T1000 (cell line): Measurements from ENCODE around the gene MTAP.

Source experiments
- DNase-seq: peaks from one replicate; lab custom pipeline; 2025; ENCODE audit warnings: mixed read lengths; lab: John Stamatoyannopoulos, UW

Gene MTAP

DNA sequence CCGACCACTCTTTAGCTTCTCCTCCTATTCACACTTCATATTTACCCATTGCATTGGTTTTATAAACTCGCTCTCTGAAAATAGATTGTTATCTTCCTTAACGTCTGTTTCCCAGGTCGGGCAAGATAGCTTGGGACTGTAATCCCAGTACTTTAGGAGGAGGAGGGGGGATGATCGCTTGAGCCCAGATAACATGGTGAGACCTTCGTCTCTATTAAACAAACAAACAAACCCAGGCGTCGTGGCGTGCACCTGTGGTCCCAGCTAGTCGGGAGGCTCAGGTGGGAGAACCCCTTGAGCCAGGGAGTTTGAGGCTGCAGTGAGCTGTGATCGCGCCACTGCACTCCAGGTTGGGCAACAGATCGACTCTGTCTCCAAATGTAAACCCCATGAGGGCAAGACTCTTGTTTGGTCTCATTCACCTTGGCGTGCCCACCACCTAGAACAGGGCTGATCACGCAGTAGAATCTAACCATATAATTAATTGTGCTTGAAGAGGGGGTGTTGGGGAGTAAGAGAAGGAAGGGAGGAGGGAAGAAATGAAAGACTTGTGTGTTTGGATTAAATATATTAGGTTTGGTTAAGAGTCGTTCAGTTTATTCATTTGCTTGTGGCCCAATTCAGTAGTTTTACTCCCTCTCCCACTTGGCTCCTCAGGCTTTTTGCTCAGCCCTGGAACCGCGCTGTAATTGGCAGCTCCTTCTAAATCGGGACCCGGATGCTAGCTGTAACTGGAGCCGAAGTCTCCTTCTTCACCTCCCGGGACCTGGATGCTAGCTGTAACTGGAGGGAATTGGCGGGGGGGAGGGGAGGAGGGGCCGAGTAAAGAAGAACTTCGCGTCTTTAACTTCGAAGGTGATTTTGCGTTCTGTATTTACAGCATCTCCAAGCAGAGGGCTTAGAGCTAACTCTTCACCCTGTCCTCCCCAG is 166.8 kb downstream of the MTAP start:
- DNase-seq, result no peak

DNA sequence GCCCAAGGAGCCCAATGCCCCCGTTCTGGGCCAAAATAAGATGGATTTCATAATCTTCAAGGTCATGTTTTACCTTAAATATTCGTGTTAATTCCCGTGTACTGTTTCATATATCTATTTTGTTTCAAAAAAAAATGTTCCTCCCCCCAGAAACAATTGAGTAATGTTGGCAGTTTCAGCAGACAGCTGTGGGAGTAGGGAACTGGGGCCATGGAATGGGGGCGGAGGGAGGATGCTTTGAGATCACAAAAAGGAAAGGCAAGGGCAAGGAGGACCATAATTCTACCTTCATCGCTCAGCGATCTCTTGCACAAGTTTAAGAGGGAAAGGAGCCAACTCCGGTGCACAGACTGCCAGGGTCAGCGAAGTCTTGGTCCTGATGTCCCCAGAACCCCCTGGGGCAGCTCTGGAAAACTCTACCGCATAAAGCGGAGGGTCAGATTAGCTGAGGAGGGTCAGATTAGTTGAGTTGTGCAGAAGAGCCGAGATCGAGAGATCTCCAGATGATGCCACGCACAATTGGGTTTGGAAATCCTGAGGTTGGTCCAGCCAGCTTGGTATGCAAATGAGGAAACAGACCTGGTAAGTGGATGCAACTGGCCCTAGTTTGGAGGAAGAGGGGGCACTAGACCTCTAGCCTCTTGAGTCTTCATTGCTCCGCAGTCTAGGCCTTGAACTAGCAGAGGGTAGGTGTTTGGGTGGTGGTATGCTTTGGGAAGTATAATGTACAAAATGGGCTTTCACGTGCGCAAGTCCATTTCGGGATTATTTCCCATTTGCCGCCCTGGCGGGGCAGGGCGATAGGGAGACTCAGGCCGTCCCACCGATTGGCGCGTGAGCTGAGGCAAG is 167.7 kb downstream of the MTAP start:
- DNase-seq, result no peak

DNA sequence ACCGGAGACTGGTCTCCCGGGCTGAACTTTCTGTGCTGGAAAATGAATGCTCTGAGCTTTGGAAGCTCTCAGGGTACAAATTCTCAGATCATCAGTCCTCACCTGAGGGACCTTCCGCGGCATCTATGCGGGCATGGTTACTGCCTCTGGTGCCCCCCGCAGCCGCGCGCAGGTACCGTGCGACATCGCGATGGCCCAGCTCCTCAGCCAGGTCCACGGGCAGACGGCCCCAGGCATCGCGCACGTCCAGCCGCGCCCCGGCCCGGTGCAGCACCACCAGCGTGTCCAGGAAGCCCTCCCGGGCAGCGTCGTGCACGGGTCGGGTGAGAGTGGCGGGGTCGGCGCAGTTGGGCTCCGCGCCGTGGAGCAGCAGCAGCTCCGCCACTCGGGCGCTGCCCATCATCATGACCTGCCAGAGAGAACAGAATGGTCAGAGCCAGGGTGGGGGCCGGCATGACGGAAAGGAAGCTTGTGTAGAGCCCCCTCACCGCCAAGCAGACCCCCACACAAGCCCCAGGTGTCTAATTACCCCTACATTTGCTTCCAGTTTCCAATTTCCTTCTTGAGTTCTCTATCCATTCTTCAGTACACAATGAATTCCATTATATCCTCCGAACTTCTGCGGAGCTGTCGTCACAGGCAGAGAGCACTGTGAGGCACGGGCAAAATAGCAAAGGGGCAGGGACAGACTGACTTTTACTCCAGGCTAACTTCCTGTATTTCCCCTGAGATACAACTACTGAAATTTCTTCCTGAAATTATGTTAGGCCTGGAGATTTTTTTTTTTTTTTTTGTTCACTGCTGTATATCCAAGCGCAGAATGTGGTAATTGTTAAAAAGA is 168.6 kb downstream of the MTAP start:
- DNase-seq, result no peak

DNA sequence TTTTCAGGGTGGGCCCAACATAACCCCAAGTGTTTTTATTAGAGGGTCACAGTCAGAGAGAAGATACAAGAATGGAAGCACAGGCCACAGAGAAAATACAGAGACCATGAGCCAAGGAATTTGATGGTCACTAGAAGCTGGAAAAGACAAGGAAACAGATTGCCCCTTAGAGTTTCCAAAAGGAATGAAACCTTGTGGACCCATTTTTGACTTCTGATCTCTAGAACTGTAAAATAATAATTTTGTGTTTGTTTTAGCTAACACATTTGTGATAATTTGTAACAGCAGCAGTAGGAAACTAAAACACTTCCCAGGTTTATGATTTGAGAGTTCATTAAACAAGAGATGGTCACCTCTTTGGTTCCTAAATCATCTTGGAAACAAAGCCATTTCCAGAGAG is 169.9 kb downstream of the MTAP start:
- DNase-seq, result no peak

DNA sequence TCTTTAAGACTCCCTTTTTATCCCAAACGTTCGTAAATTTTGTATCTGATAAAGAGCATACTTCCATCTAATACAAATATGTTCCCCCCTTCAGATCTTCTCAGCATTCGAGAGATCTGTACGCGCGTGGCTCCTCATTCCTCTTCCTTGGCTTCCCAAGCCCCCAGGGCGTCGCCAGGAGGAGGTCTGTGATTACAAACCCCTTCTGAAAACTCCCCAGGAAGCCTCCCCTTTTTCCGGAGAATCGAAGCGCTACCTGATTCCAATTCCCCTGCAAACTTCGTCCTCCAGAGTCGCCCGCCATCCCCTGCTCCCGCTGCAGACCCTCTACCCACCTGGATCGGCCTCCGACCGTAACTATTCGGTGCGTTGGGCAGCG is 171.9 kb downstream of the MTAP start:
- no peak for DNase-seq

DNA sequence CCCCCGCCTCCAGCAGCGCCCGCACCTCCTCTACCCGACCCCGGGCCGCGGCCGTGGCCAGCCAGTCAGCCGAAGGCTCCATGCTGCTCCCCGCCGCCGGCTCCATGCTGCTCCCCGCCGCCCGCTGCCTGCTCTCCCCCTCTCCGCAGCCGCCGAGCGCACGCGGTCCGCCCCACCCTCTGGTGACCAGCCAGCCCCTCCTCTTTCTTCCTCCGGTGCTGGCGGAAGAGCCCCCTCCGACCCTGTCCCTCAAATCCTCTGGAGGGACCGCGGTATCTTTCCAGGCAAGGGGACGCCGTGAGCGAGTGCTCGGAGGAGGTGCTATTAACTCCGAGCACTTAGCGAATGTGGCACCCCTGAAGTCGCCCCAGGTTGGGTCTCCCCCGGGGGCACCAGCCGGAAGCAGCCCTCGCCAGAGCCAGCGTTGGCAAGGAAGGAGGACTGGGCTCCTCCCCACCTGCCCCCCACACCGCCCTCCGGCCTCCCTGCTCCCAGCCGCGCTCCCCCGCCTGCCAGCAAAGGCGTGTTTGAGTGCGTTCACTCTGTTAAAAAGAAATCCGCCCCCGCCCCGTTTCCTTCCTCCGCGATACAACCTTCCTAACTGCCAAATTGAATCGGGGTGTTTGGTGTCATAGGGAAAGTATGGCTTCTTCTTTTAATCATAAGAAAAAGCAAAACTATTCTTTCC is 172.4 kb downstream of the MTAP start:
- DNase-seq, result peak; percentile 73

DNA sequence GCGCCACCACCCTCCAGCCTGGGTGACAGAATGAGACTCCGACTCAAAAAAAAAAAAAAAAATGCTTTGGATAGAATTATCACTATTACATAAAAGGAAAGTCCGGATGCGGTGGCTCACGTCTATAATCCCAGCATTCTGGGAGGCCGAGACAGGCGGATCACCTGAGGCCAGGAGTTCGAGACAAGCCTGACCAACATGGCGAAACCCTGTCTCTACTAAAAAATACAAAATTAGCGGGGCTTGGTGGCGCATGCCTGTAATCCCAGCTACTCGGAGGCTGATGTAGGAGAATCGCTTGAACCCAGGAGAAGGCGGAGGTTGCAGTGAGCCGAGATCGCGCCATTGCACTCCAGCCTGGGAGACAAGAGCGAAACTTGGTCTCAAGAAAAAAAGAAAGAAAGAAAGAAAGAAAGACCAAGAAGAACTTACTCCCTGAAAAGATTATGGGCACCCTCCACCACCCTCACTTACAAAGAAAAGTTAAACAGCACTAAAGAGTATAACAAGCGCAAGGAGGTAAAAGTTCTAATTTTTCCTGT is 174.0 kb downstream of the MTAP start:
- no peak for DNase-seq

DNA sequence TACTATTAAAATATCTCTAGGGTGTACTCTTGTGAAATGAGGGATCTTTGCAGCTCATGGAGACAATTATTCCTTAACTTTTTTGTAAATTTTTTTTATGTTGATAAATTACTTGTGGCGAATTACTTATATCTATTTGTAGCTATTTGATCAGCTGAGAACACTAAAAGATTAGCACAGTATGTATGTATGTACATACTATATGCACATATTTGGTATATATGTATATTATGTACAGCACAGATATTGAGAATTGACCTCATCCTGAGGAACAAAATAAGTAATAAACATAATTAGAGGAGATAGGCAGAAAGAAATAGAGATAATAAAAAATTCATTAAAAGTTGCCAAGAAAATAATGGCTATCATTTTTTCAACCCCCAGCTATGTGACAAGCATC is 180.0 kb downstream of the MTAP start:
- no peak for DNase-seq

DNA sequence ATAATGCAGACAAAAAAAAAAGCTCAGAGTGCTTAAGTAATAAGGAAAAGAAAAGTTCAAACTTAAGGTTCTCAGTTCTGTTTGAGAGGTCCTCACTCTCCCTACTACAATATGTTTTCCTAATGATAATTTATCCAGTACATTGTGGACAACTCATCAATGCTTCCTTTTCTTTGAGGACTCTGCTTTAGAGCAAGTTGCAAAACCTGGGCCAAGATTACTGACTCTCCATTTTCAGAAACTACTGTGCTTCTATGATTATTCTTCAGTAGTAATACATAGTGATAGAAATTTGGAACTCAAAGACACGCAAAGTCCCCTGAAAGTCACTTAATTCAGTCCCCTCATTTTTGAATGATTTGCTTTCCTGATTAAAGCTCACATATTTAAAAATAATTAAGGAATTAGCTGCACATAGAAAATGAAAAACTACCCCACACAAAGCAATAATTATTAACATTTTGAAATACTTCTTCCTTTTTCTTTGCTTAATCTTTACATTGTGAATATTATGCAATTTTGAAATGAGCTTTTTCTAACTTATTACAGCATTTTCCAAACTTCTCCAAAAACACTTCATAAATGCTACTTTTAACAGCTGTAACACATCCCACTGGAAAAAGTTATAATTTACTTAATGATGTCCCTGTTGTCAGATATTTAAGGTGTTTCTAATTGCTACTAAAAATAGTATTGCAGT is 180.6 kb downstream of the MTAP start:
- no peak for DNase-seq

DNA sequence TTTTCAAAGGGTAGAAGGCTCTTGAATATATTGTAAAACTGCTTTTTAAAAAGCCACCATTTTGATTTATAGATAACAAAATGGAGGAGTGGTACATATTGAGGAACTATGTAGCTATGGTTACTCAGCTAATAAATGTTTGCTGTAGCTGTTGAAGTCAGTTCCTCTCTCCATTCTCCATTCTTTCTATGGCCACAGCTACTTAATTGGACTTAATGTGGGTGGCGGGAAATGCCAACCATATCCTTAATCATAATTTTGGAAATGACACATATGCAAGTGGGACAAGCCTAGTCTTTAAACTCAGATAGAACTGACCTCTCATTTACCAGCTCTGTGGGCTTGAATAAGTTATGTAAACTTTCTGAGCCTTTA is 181.1 kb downstream of the MTAP start:
- DNase-seq, result no peak

DNA sequence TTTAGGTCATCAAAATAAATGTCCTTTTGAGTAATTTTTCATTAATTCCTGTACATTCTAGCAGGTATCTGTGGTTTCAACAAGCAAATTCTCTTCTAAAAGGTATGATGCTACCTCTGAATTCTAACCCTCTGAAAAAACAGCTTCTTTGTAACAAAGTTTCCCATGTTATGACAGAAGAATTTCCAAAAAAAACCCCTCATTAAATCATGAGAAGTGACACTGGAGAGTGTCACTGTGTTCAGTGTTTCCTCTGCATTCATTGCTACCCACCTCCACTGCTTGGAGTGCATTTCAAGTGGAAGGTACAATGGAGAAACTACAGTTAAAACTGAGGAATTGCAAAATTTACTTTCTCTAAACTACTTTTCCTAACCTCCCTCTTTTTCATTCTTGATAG is 181.7 kb downstream of the MTAP start:
- DNase-seq, result no peak

DNA sequence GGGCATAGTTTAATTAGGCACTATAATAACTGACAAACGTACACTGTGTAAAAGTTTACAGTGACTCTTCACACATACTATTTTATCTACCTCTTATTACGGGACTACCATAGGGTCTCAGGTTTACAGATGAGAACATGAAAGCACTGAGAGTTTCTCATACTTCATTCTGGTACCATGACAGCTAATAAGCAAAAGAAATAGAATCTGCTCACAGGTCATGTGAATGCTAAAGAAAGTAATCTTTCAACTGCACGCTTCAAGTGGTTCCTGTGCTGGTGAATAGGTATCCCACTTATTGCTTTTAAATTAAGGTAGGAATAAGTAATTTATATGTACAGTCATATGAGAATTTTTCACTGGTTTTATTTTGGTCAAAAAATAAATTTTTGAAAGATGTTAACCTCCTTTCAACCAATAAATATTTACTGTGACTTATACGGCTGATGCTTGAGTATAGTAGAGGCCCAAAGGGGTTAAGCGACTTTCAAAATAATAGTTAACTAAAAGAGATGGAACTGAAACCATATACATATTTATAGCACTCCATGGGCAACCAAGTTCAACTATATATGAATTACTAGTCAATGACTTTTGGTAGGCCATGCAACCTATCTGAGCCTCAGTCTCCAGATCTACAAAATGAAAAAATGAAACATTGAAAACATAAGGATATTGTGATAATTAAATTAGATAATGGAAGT is 183.7 kb downstream of the MTAP start:
- DNase-seq, result no peak
